NCI-H187 (cell line): ENCODE measurements around the gene TM6SF1.

Experiments
- DNase-seq, 2 experiments: peaks; one replicate each; lab custom pipeline; 2025; lab: John Stamatoyannopoulos, UW

The TM6SF1 gene

DNA sequence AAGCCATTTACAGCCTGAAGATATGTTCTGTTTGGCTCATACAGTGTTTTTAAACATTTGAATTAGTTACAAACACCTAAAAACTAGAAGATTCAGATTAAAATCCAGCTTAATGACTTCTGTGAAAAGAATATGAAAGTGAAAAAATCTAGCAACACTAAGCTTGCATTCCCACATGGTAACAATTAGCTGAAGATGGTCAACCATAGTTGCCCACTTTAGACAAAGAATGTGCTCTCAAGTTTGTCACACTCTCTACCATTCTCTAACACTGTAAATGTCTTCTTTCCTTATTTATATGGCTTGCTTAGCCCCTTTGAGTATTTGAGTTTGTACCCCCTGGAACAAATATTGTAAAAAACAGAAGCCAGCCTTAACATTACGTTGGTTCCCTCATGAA, 67.4 kb downstream of the TM6SF1 start:
- no peak for DNase-seq

DNA sequence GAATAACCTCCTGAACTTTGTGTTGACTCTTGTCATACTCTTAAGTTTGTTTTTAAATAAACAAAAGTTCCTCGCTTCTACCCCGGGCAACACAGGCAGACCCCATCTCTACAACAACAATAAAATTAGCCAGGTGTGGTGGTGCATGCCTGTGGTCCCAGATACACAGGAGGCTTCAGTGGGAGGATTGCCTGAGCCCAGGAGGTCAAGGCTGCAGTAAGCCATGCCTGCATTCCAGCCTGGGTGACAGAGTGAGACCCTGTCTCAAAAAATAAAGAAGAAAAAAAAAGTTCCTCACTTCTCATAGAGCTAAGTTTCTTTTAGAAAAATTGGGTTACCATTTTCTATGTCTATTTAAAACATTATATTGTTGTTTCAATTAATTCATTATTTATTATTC, 70.9 kb downstream of the TM6SF1 start:
- no peak for DNase-seq

DNA sequence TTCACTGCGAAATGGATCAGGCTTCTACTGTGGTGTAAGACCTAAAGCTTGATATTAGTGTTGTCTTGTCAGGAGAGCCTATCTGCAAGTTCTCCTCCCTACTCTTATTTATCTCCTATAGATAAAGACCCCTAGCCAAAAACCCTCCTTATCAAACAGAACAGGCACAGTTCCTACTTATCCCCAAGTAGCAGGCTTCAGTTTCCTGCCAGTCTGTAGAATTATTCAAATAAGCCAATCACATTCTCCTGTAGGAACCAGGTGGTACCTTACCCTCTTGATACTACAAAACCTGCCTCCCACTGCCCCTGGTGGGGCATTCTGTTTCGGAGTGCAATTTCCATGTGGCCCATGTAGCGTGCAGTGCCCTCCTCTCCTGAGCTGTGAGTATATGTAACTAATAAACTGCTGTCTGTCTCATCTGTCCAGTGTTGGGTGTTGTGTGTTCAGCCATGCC, 71.5 kb downstream of the TM6SF1 start:
- no peak for DNase-seq

DNA sequence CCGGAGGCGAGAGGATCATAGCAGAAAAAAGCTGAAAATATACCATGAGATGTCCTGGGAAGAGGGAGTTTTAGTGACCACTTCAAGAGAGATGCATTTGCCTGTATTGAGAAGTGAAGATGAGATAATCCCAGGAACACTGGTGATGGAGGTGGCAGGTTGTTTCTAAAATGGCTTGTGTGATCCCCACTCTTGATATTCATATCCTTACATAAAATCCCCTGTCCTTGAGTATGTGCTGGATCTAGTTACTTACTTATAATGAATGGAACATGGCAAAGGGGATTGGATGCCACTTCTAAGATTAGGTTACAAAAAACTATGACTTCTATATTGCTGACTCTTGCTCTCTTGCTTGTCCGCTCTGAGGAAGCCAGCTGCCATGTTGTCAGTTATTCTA, 78.1 kb downstream of the TM6SF1 start:
- DNase-seq, result no peak
